ENCODE results near the gene STON2.

- TF ChIP-seq CTCF (IDR thresholded peaks at IDR 0.05), result no peak
- no peak for TF ChIP-seq POLR2AphosphoS5 (IDR thresholded peaks at IDR 0.05; ENCODE audit: low read depth, low read length)
- TF ChIP-seq TCF7L2 (IDR thresholded peaks at IDR 0.05; ENCODE audit: low read depth, low read length), result no peak
- TF ChIP-seq REST (IDR thresholded peaks at IDR 0.05; ENCODE audit: insufficient read depth in 1 of 2, low read depth in 2 of 2, low read length in 1 of 2), result no peak
- TF ChIP-seq SIN3A (IDR thresholded peaks at IDR 0.05; ENCODE audit: borderline replicate concordance, insufficient read depth, low read depth, low read length), result no peak
Observed at GRCh38 chr14:81402123-81402495, 2.0 kb upstream of the STON2 start.
